SK-N-SH (cell line): ENCODE measurements around the gene HJV. TPM values are rescaled to one million over a fixed set of nuclear protein-coding genes. Genes with fewer than 3 reads are reported as not detected.

Experiments
- CTCF ChIA-PET: fragments of 300-600, 350-600 bp; formaldehyde crosslinking; extraction: SDS; loops from one replicate; lab custom pipeline; 2021; lab: Yijun Ruan, JAX
- POLR2A ChIA-PET: fragments of 350-600 bp; sonication (Branson Sonifier 250); formaldehyde crosslinking; extraction: SDS; loops from one replicate; lab custom pipeline; 2020; ENCODE audit warnings: antibody characterized with exemption, inconsistent platforms; lab: Yijun Ruan, JAX
- DNase-seq: peaks from one replicate; pipeline ENCODE4 v3.0.0; 2012
- H2AFZ ChIP-seq: fragments of 200-600 bp; sonication (generic); 2 replicates; pipeline ENCODE4 v1.8.1; 2016; ENCODE audit warnings: antibody characterized with exemption, mild to moderate bottlenecking, low read depth
- H3F3A ChIP-seq: fragments of 200-600 bp; sonication (generic); replicated peaks from 2 replicates; pipeline ENCODE3; 2016; ENCODE audit warnings: antibody characterized with exemption, mild to moderate bottlenecking; ENCODE audit not compliant: insufficient read depth
- H3K27ac ChIP-seq, 2 experiments: fragments of 200-500 bp in 1 of 2; fragments of 200-600 bp in 1 of 2; sonication (Bioruptor generic) in 1 of 2; sonication (generic), shearing (Covaris generic) in 1 of 2; 2 replicates each; pipeline versions ENCODE4 v1.5.1 to v1.6.1; 2014 to 2016; ENCODE audit warnings: low read depth in 2 of 2, inconsistent platforms in 1 of 2, low read length in 1 of 2, mild to moderate bottlenecking in 1 of 2, mixed read lengths in 1 of 2
- H3K27me3 ChIP-seq: fragments of 200-600 bp; sonication (generic), shearing (Covaris generic); 2 replicates; pipeline ENCODE4 v1.6.1; 2016; ENCODE audit warnings: mixed run types; ENCODE audit not compliant: insufficient read depth
- H3K36me3 ChIP-seq, 2 experiments: fragments of 200-500 bp in 1 of 2; fragments of 200-600 bp in 1 of 2; sonication (Bioruptor generic) in 1 of 2; sonication (generic) in 1 of 2; replicated peaks in 1 of 2; 2 replicates each; pipeline versions ENCODE3 to v1.5.1; 2014 to 2016; ENCODE audit warnings: low read length in 1 of 2, mild to moderate bottlenecking in 1 of 2; ENCODE audit not compliant: insufficient read depth in 2 of 2, control insufficient read depth in 1 of 2
- H3K4me1 ChIP-seq, 2 experiments: fragments of 200-500 bp in 1 of 2; fragments of 200-600 bp in 1 of 2; sonication (Bioruptor generic) in 1 of 2; sonication (generic), shearing (Covaris generic) in 1 of 2; 2 replicates each; pipeline versions ENCODE4 v1.5.1 to v1.6.1; 2014 to 2016; ENCODE audit warnings: low read depth in 1 of 2, low read length in 1 of 2, mixed run types in 1 of 2; ENCODE audit not compliant: insufficient read depth in 2 of 2, control insufficient read depth in 1 of 2
- H3K4me2 ChIP-seq: fragments of 200-600 bp; sonication (generic), shearing (Covaris generic); 2 replicates; pipeline ENCODE4 v1.6.1; 2017; ENCODE audit warnings: mixed run types
- H3K4me3 ChIP-seq, 2 experiments: fragments of 200-500 bp in 1 of 2; fragments of 200-600 bp in 1 of 2; sonication (Bioruptor generic) in 1 of 2; sonication (generic), shearing (Covaris generic) in 1 of 2; 2 replicates each; pipeline versions ENCODE4 v1.5.1 to v1.8.1; 2014 to 2016; ENCODE audit warnings: low read depth in 2 of 2, inconsistent platforms in 1 of 2, low read length in 1 of 2, mild to moderate bottlenecking in 1 of 2, mixed read lengths in 1 of 2, moderate library complexity in 1 of 2
- H3K79me2 ChIP-seq: fragments of 200-600 bp; sonication (generic); 2 replicates; pipeline ENCODE4 v1.8.1; 2017; ENCODE audit warnings: mild to moderate bottlenecking; ENCODE audit not compliant: insufficient read depth
- H3K9ac ChIP-seq: fragments of 200-600 bp; sonication (generic); 2 replicates; pipeline ENCODE4 v1.6.1; 2017; ENCODE audit warnings: mixed run types
- H3K9me2 ChIP-seq: fragments of 200-600 bp; sonication (generic); 2 replicates; pipeline ENCODE4 v1.6.1; 2017; ENCODE audit warnings: mixed run types
- H3K9me3 ChIP-seq: fragments of 200-600 bp; sonication (generic); 2 replicates; pipeline ENCODE4 v1.6.1; 2017; ENCODE audit warnings: mixed run types, mild to moderate bottlenecking, moderate library complexity
- H4K20me1 ChIP-seq: fragments of 200-600 bp; sonication (generic); 2 replicates; pipeline ENCODE4 v1.6.1; 2017; ENCODE audit warnings: mild to moderate bottlenecking, mixed run types; ENCODE audit not compliant: insufficient read depth
- EZH2phosphoT487 ChIP-seq: fragments of 200-600 bp; sonication (generic); IDR thresholded peaks from 2 replicates; pipeline ENCODE4 v1.6.1; 2017; ENCODE audit warnings: low read depth, mixed run types, mild to moderate bottlenecking, antibody characterized with exemption, moderate library complexity, borderline replicate concordance
- MXI1 ChIP-seq: IDR thresholded peaks from 2 replicates; pipeline ENCODE4 v1.6.1; 2012; ENCODE audit warnings: mild to moderate bottlenecking, low read depth, low read length, improper control_type of control experiment
- POLR2AphosphoS5 ChIP-seq: IDR thresholded peaks from 2 replicates; pipeline ENCODE4 v1.6.1; 2012; ENCODE audit warnings: low read depth, low read length
- TEAD4 ChIP-seq: IDR thresholded peaks from 2 replicates; pipeline ENCODE4 v1.4.0; 2012; ENCODE audit warnings: mild to moderate bottlenecking, borderline replicate concordance; ENCODE audit not compliant: insufficient read depth
- YY1 ChIP-seq: IDR thresholded peaks from 2 replicates; pipeline ENCODE4 v1.4.0; 2012; ENCODE audit warnings: low read depth, mild to moderate bottlenecking
- WGBS: methylation state at CpG from one replicate; pipeline ENCODE4 v1.1.6; 2017; ENCODE audit warnings: low lambda C conversion rate; 5-methylcytosine and 5-hydroxymethylcytosine counted together
- polyA plus RNA-seq, 3 experiments: library from polyadenylated mRNA; depleted of rRNA; stranded (reverse); fragments of >200 nt; gene quantifications; 2 replicates each; pipeline ENCODE4 v1.2.3, GENCODE V29; 2012
- TF ChIP-seq, protein P1 (sequence below): IDR thresholded peaks from 2 replicates; pipeline ENCODE4 v1.6.1; 2012; ENCODE audit warnings: mild to moderate bottlenecking, low read depth, low read length, moderate library complexity
- TF ChIP-seq, protein P2 (sequence below): fragments of 200-600 bp; sonication (generic); IDR thresholded peaks from 2 replicates; pipeline ENCODE4 v1.6.1; 2017; ENCODE audit warnings: antibody characterized with exemption, mild to moderate bottlenecking, moderate library complexity

Gene HJV
- polyA plus RNA-seq, 1 of the 3 experiments (the other 2 are of a cell fraction), result 0.05 TPM

DNA sequence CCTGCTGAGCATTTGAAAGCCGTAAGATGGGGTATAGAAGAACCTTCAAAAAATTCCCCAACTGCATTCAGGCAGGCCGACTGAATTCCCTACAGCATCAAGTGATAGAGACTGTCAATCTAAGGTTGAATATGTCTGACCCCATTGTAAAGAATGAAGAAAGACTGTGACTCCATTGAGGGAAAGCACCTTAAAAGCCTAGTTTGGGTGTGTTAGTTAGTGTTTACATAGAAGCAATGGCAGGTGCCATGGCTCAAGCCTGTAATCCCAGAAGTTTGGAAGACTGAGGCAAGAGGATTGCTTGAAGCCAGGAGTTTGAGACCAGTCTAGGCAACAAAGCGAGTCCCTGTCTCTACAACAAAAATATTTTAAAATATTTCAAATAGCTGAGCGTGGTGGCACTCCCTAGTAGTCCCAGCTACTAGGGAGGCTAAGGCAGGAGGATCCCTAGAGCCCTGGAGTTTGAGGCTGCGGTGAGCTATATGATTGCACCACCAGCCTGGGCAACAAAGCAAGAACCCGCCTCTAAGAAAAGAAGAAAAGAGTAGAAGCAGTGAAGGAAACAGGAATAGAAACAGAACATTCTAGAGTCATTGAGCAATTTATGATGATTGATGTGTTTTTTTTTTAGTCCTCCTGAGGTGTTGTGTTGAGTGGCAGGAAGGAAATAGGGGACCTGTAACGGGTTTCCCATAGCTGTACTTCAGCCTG, 41.6 kb downstream of the HJV start:
- TF ChIP-seq POLR2AphosphoS5 (peak; percentile 33; the same call in 1 of the 2 replicates), EZH2phosphoT487 (no peak), YY1 (no peak), MXI1 (no peak), TEAD4 (no peak)
- TF ChIP-seq, protein P1, sequence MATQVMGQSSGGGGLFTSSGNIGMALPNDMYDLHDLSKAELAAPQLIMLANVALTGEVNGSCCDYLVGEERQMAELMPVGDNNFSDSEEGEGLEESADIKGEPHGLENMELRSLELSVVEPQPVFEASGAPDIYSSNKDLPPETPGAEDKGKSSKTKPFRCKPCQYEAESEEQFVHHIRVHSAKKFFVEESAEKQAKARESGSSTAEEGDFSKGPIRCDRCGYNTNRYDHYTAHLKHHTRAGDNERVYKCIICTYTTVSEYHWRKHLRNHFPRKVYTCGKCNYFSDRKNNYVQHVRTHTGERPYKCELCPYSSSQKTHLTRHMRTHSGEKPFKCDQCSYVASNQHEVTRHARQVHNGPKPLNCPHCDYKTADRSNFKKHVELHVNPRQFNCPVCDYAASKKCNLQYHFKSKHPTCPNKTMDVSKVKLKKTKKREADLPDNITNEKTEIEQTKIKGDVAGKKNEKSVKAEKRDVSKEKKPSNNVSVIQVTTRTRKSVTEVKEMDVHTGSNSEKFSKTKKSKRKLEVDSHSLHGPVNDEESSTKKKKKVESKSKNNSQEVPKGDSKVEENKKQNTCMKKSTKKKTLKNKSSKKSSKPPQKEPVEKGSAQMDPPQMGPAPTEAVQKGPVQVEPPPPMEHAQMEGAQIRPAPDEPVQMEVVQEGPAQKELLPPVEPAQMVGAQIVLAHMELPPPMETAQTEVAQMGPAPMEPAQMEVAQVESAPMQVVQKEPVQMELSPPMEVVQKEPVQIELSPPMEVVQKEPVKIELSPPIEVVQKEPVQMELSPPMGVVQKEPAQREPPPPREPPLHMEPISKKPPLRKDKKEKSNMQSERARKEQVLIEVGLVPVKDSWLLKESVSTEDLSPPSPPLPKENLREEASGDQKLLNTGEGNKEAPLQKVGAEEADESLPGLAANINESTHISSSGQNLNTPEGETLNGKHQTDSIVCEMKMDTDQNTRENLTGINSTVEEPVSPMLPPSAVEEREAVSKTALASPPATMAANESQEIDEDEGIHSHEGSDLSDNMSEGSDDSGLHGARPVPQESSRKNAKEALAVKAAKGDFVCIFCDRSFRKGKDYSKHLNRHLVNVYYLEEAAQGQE, result no peak
- TF ChIP-seq, protein P2, sequence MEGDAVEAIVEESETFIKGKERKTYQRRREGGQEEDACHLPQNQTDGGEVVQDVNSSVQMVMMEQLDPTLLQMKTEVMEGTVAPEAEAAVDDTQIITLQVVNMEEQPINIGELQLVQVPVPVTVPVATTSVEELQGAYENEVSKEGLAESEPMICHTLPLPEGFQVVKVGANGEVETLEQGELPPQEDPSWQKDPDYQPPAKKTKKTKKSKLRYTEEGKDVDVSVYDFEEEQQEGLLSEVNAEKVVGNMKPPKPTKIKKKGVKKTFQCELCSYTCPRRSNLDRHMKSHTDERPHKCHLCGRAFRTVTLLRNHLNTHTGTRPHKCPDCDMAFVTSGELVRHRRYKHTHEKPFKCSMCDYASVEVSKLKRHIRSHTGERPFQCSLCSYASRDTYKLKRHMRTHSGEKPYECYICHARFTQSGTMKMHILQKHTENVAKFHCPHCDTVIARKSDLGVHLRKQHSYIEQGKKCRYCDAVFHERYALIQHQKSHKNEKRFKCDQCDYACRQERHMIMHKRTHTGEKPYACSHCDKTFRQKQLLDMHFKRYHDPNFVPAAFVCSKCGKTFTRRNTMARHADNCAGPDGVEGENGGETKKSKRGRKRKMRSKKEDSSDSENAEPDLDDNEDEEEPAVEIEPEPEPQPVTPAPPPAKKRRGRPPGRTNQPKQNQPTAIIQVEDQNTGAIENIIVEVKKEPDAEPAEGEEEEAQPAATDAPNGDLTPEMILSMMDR, result no peak
- POLR2A ChIA-PET, result interaction anchor here (0.6 to 2.3 kb wide), 8 partner anchors 9 to 121 kb away, joined by 3 to 8 read pairs (median 4); partner anchors contain the start of genes ANKRD34A, PIAS3, POLR3GL and RBM8A
- DNase-seq, result no peak

More for the DNA sequence above, 41.6 kb downstream of the HJV start:
- Histone ChIP-seq H3K4me3 (no peak overlapping the region), H3K9me2 (no peaks in the 10 kb centered on the region), H3K36me3 (peaks cover 0 to 5% of the 10 kb centered on the region in 2 experiments), H4K20me1 (no peaks in the 10 kb centered on the region), H3K9me3 (no peaks in the 10 kb centered on the region), H3K9ac (peak overlapping the region; percentile 53), H3K27ac (peak overlapping the region; percentile 87 to 92), H3K79me2 (no peaks in the 10 kb centered on the region), H3K4me1 (peaks cover 28 to 30% of the 10 kb centered on the region in 2 experiments), H2AFZ (peak overlapping the region; percentile 31; the same call in 1 of the 2 replicates), H3F3A (peaks cover 19% of the 10 kb centered on the region), H3K27me3 (no peaks in the 10 kb centered on the region), H3K4me2 (peak overlapping the region; percentile 49; the same call in 1 of the 2 replicates)
- 65% methylated on average over 7 of the region's 7 CpGs for WGBS
- CTCF ChIA-PET, result interaction anchor here (0.8 to 8.2 kb wide), 12 partner anchors 9 to 134 kb away, joined by 3 to 187 read pairs (median 24); partner anchors contain the start of genes ANKRD34A, LIX1L, NUDT17 and POLR3GL
